NCI-H69 (cell line): ENCODE data around the gene DMRT3.

ENCODE experiments used
- DNase-seq: peaks from one replicate; lab custom pipeline; 2025; lab: John Stamatoyannopoulos, UW

Gene DMRT3

GRCh38 chr9:970151-970996, 6.1 kb upstream of the DMRT3 start:
- DNase-seq, result no peak

GRCh38 chr9:971901-972500, 4.5 kb upstream of the DMRT3 start:
- no peak for DNase-seq

- DNase-seq, result no peak
Measured at GRCh38 chr9:972501-973294, 3.8 kb upstream of the DMRT3 start.

- no peak for DNase-seq
Measured at GRCh38 chr9:973295-973834, 3.1 kb upstream of the DMRT3 start.

- DNase-seq, result peak; percentile 62
Measured at GRCh38 chr9:974031-974995, 2.1 kb upstream of the DMRT3 start.

GRCh38 chr9:974996-975739, 1.3 kb upstream of the DMRT3 start:
- DNase-seq, result no peak

- DNase-seq, result no peak
Measured at GRCh38 chr9:975740-976257, 656 bp upstream of the DMRT3 start.

- DNase-seq, result peak; percentile 49
Measured at GRCh38 chr9:976943-977837, 735 bp downstream of the DMRT3 start.

- no peak for DNase-seq
Measured at GRCh38 chr9:977838-978830, 1.7 kb downstream of the DMRT3 start.

GRCh38 chr9:979983-980382, 3.5 kb downstream of the DMRT3 start:
- DNase-seq, result no peak

- DNase-seq, result no peak
Measured at GRCh38 chr9:980640-981039, 4.2 kb downstream of the DMRT3 start.

GRCh38 chr9:981491-981898, 5.0 kb downstream of the DMRT3 start:
- no peak for DNase-seq

- DNase-seq, result no peak
Measured at GRCh38 chr9:982394-983230, 6.2 kb downstream of the DMRT3 start.

- no peak for DNase-seq
Measured at GRCh38 chr9:994005-994404, 17.6 kb downstream of the DMRT3 start.

- no peak for DNase-seq
Measured at GRCh38 chr9:995192-995591, 18.7 kb downstream of the DMRT3 start.

- DNase-seq, result peak; percentile 42
Measured at GRCh38 chr9:995781-996180, 19.3 kb downstream of the DMRT3 start.
